ENCODE results near the gene NIPAL1.

DNA sequence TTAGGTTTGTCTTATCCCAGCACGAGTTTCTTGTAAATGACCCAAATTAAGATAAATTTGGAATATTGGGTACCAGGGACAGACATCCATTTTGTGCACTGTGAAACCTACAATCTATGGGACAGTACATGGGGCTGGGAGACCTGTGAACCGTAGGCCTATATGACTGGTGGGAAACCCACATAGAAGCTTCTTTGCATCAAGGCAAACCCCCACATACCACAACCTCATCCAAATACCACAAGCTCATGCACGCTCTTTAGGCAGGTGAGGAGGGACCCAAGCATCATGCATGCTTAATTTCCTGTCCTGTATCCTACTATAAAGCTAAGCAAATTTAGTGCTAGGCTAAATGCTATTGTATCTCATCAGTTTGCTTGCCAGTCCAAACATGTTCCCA lies 47.8 kb downstream of the NIPAL1 start:
- TF ChIP-seq, protein P1, sequence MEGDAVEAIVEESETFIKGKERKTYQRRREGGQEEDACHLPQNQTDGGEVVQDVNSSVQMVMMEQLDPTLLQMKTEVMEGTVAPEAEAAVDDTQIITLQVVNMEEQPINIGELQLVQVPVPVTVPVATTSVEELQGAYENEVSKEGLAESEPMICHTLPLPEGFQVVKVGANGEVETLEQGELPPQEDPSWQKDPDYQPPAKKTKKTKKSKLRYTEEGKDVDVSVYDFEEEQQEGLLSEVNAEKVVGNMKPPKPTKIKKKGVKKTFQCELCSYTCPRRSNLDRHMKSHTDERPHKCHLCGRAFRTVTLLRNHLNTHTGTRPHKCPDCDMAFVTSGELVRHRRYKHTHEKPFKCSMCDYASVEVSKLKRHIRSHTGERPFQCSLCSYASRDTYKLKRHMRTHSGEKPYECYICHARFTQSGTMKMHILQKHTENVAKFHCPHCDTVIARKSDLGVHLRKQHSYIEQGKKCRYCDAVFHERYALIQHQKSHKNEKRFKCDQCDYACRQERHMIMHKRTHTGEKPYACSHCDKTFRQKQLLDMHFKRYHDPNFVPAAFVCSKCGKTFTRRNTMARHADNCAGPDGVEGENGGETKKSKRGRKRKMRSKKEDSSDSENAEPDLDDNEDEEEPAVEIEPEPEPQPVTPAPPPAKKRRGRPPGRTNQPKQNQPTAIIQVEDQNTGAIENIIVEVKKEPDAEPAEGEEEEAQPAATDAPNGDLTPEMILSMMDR (IDR thresholded peaks at IDR 0.05), result no peak
- TF ChIP-seq POLR2A (IDR thresholded peaks at IDR 0.05), result no peak
